H1 (cell line): Measurements from ENCODE around the gene ZNF211. TPM values are rescaled to one million over a fixed set of nuclear protein-coding genes. Genes with fewer than 3 reads are reported as not detected.

ENCODE experiments used
- ASH2L ChIP-seq: fragments of 200-600, 300-600 bp; sonication (generic); IDR thresholded peaks from one replicate; pipeline ENCODE4 v1.7.1; 2017; ENCODE audit warnings: low read length
- ATF2 ChIP-seq: IDR thresholded peaks from 2 replicates; pipeline ENCODE4 v1.6.1; 2012; ENCODE audit warnings: low read length, inconsistent platforms
- CBX8 ChIP-seq: fragments of 300-800, 300-1000 bp; sonication (generic); IDR thresholded peaks from 2 replicates; pipeline ENCODE4 v1.7.1; 2016; ENCODE audit warnings: low read depth, low read length, borderline replicate concordance
- CREB1 ChIP-seq: IDR thresholded peaks from 2 replicates; pipeline ENCODE4 v1.6.1; 2012; ENCODE audit warnings: inconsistent platforms
- E2F6 ChIP-seq: IDR thresholded peaks from 2 replicates; pipeline ENCODE4 v1.6.1; 2012; ENCODE audit warnings: inconsistent platforms
- FOSL1 ChIP-seq: IDR thresholded peaks from 2 replicates; pipeline ENCODE4 v1.6.1; 2011; ENCODE audit warnings: mild to moderate bottlenecking, low read depth, low read length, moderate library complexity; ENCODE audit not compliant: insufficient read depth
- GTF2F1 ChIP-seq: IDR thresholded peaks from 2 replicates; pipeline ENCODE4 v1.6.1; 2012; ENCODE audit warnings: low read depth, low read length, improper control_type of control experiment, borderline replicate concordance
- KDM1A ChIP-seq: fragments of 200-600, 300-600 bp; sonication (generic); IDR thresholded peaks from 2 replicates; pipeline ENCODE4 v1.7.1; 2016; ENCODE audit warnings: mild to moderate bottlenecking, low read length, borderline replicate concordance
- KDM4A ChIP-seq: IDR thresholded peaks from one replicate; pipeline ENCODE4 v1.7.1; 2012; ENCODE audit warnings: low read depth, mild to moderate bottlenecking, moderate library complexity, low read length, inconsistent platforms; ENCODE audit not compliant: severe bottlenecking
- NANOG ChIP-seq: IDR thresholded peaks from 2 replicates; pipeline ENCODE4 v1.6.1; 2011; ENCODE audit warnings: low read length, low read depth, mild to moderate bottlenecking, inconsistent platforms; ENCODE audit not compliant: insufficient read depth, poor library complexity, severe bottlenecking
- NRF1 ChIP-seq: IDR thresholded peaks from 2 replicates; pipeline ENCODE4 v1.6.1; 2011; ENCODE audit warnings: mild to moderate bottlenecking, low read depth, low read length, improper control_type of control experiment
- POLR2A ChIP-seq, 2 experiments: IDR thresholded peaks; 1 replicate in 1 of 2; 2 replicates in 1 of 2; pipeline ENCODE4 v1.6.1; 2011; ENCODE audit warnings: low read depth in 2 of 2, low read length in 2 of 2, mild to moderate bottlenecking in 2 of 2; ENCODE audit errors: control extremely low read depth in 1 of 2
- POLR2AphosphoS5 ChIP-seq: IDR thresholded peaks from 2 replicates; pipeline ENCODE4 v1.6.1; 2011; ENCODE audit warnings: low read depth, low read length
- RAD21 ChIP-seq, 2 experiments: IDR thresholded peaks in 1 of 2; conservative IDR thresholded peaks in 1 of 2; 2 replicates each; pipeline ENCODE4 v1.6.1; 2011; ENCODE audit warnings: low read depth in 2 of 2, low read length in 2 of 2, improper control_type of control experiment in 1 of 2, inconsistent platforms in 1 of 2, mild to moderate bottlenecking in 1 of 2, moderate library complexity in 1 of 2
- RBBP5 ChIP-seq: IDR thresholded peaks from 2 replicates; pipeline ENCODE4 v1.7.1; 2012; ENCODE audit warnings: low read depth, mild to moderate bottlenecking, inconsistent platforms, low read length, moderate library complexity, borderline replicate concordance
- RXRA ChIP-seq: IDR thresholded peaks from 2 replicates; pipeline ENCODE4 v1.6.1; 2011; ENCODE audit warnings: low read depth, mild to moderate bottlenecking, low read length, moderate library complexity; ENCODE audit not compliant: insufficient read depth
- SIRT6 ChIP-seq: IDR thresholded peaks from one replicate; pipeline ENCODE4 v1.7.1; 2012; ENCODE audit warnings: low read length, inconsistent platforms
- SIX5 ChIP-seq: IDR thresholded peaks from 2 replicates; pipeline ENCODE4 v1.6.1; 2011; ENCODE audit warnings: mild to moderate bottlenecking, low read depth, low read length
- TEAD4 ChIP-seq: IDR thresholded peaks from 2 replicates; pipeline ENCODE4 v1.6.1; 2012; ENCODE audit warnings: low read depth, low read length, inconsistent platforms, mixed read lengths
- USF2 ChIP-seq: IDR thresholded peaks from 2 replicates; pipeline ENCODE4 v1.6.1; 2011; ENCODE audit warnings: low read length, improper control_type of control experiment
- polyA plus RNA-seq, 7 experiments: library from polyadenylated mRNA; depleted of rRNA in 3 of 7; stranded (reverse) in 5 of 7; unstranded in 2 of 7; fragments of >200 nt in 5 of 7; fragments of 200-250 nt in 2 of 7; gene quantifications; 1 replicate in 5 of 7; 2 replicates in 1 of 7; 4 replicates in 1 of 7; pipeline versions ENCODE4 v1.2.1 to v1.2.3, GENCODE V29; 2011 to 2013; ENCODE audit warnings: missing spikeins in 2 of 7, mixed read lengths in 2 of 7
- total RNA-seq: library from RNA; stranded (reverse); fragmentation: NEBNext Ultra II Directional; extraction: Animal tissue kit (Norgen Biotek cat#: 25700); gene quantifications from 2 replicates; pipeline ENCODE4 v1.2.1, GENCODE V29; 2021

Gene ZNF211
- total and polyA plus RNA-seq, 2 of the 8 experiments (the other 6 are each of a cell fraction or from before 2014, with no cell fraction given): 7.5 to 15.7 TPM

- TF ChIP-seq KDM4A: peak; percentile 99
- TF ChIP-seq RAD21 (IDR thresholded peaks at IDR 0.05 in 1 of 2, conservative IDR thresholded peaks at IDR 0.05 in 1 of 2; ENCODE audit: low read depth in 2 of 2, low read length in 2 of 2): peak in 1 of 2 experiments; percentile 12; a peak in 2 of 4 replicates
- TF ChIP-seq POLR2AphosphoS5: peak; percentile 62
- peak; percentile 60; the same call in 1 of the 2 replicates for TF ChIP-seq GTF2F1
- no peak for TF ChIP-seq NRF1
- peak; percentile 82 for TF ChIP-seq USF2
- 0 out of 2 replicates have a peak, but pooled peaks have one; percentile 12 for TF ChIP-seq TEAD4
- peak; percentile 96 for TF ChIP-seq CREB1
- TF ChIP-seq FOSL1: no peak
- TF ChIP-seq SIRT6: no peak
- TF ChIP-seq RXRA: no peak
- no peak for TF ChIP-seq KDM1A
- TF ChIP-seq ATF2: no peak
- peak; percentile 60 for TF ChIP-seq ASH2L
- peak; percentile 42; the same call in 1 of the 2 replicates for TF ChIP-seq SIX5
- peak; percentile 63 to 82; a peak in 2 of 3 replicates for TF ChIP-seq POLR2A (IDR thresholded peaks at IDR 0.05; ENCODE audit: control extremely low read depth in 1 of 2, low read depth in 2 of 2, low read length in 2 of 2)
- no peak for TF ChIP-seq CBX8
- peak; percentile 99 for TF ChIP-seq E2F6
- TF ChIP-seq NANOG: no peak
- TF ChIP-seq RBBP5: 0 out of 2 replicates have a peak, but pooled peaks have one; percentile 9
Measured at GRCh38 chr19:57583521-57584416, 49.2 kb upstream of the ZNF211 start, which contains the start of gene ZIK1 (continued).
